Tibial nerve (tissue), 3 donors: ENCODE data around the gene LTB4R.

Experiments
- POLR2A ChIP-seq, 2 donors: fragments of 450-650 bp; IDR thresholded peaks; one replicate each; pipeline ENCODE4 v1.6.1; 2017; ENCODE audit warnings: antibody characterized with exemption in 2 of 2, mild to moderate bottlenecking in 2 of 2, moderate library complexity in 2 of 2
- TF ChIP-seq, protein P1 (sequence below), 5 experiments: fragments of 200-600 bp in 3 of 5; fragments of 450-650 bp in 2 of 5; sonication (generic) in 3 of 5; IDR thresholded peaks; one replicate each; pipeline ENCODE4 v1.5.1; 2016 to 2019; ENCODE audit warnings: antibody characterized with exemption in 5 of 5, mild to moderate bottlenecking in 3 of 5, moderate library complexity in 2 of 5

- no peak for TF ChIP-seq POLR2A (IDR thresholded peaks at IDR 0.05)
- TF ChIP-seq, protein P1, sequence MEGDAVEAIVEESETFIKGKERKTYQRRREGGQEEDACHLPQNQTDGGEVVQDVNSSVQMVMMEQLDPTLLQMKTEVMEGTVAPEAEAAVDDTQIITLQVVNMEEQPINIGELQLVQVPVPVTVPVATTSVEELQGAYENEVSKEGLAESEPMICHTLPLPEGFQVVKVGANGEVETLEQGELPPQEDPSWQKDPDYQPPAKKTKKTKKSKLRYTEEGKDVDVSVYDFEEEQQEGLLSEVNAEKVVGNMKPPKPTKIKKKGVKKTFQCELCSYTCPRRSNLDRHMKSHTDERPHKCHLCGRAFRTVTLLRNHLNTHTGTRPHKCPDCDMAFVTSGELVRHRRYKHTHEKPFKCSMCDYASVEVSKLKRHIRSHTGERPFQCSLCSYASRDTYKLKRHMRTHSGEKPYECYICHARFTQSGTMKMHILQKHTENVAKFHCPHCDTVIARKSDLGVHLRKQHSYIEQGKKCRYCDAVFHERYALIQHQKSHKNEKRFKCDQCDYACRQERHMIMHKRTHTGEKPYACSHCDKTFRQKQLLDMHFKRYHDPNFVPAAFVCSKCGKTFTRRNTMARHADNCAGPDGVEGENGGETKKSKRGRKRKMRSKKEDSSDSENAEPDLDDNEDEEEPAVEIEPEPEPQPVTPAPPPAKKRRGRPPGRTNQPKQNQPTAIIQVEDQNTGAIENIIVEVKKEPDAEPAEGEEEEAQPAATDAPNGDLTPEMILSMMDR (IDR thresholded peaks at IDR 0.05): no peak
These were observed 23.4 kb downstream of the LTB4R start, which contains the start of gene ADCY4 for GRCh38 chr14:24334431-24335291.
